Spleen (tissue), 11 donors: ENCODE measurements around the gene RGS1. TPM values are rescaled to one million over a fixed set of nuclear protein-coding genes. Genes with fewer than 3 reads are reported as not detected.

ENCODE experiments used
- DNase-seq: peaks from one replicate; pipeline ENCODE4 v3.0.0-alpha.2; 2020
- H3K27ac ChIP-seq, 8 donors: fragments of 200-600 bp; sonication (generic) in 7 of 8; 1 replicate in 4 of 8; 2 replicates in 4 of 8; pipeline versions ENCODE4 v1.5.0 to v1.8.0; 2016 to 2021; ENCODE audit warnings: inconsistent platforms in 4 of 8, mild to moderate bottlenecking in 4 of 8, moderate library complexity in 1 of 8
- H3K27me3 ChIP-seq, 7 donors: fragments of 200-600 bp; sonication (generic) in 6 of 7; replicated peaks in 1 of 7; 1 replicate in 4 of 7; 2 replicates in 3 of 7; pipeline versions ENCODE4 v1.5.0 to v1.8.0; 2016 to 2021; ENCODE audit warnings: inconsistent platforms in 3 of 7, mild to moderate bottlenecking in 1 of 7
- H3K36me3 ChIP-seq, 6 donors: fragments of 200-600 bp; sonication (generic) in 5 of 6; 1 replicate in 4 of 6; 2 replicates in 2 of 6; pipeline versions ENCODE4 v1.5.0 to v1.8.0; 2016 to 2021; ENCODE audit warnings: inconsistent platforms in 2 of 6
- H3K4me1 ChIP-seq, 6 donors: fragments of 200-600 bp; sonication (generic) in 5 of 6; 1 replicate in 3 of 6; 2 replicates in 3 of 6; pipeline versions ENCODE4 v1.5.0 to v1.8.0; 2016 to 2021; ENCODE audit warnings: inconsistent platforms in 3 of 6
- H3K4me3 ChIP-seq, 8 donors: fragments of 200-600 bp; sonication (generic) in 7 of 8; 1 replicate in 4 of 8; 2 replicates in 4 of 8; pipeline versions ENCODE4 v1.5.0 to v1.8.0; 2016 to 2021; ENCODE audit warnings: inconsistent platforms in 4 of 8, mild to moderate bottlenecking in 4 of 8, moderate library complexity in 2 of 8
- H3K9me3 ChIP-seq, 8 donors: fragments of 200-600 bp; sonication (generic) in 7 of 8; 1 replicate in 4 of 8; 2 replicates in 4 of 8; pipeline versions ENCODE4 v1.5.0 to v1.8.0; 2016 to 2021; ENCODE audit warnings: inconsistent platforms in 4 of 8
- CTCF ChIP-seq, 11 experiments: fragments of 200-600 bp in 7 of 11; fragments of 450-650 bp in 4 of 11; sonication (generic) in 4 of 11; IDR thresholded peaks in 8 of 11; conservative IDR thresholded peaks in 3 of 11; 1 replicate in 7 of 11; 2 replicates in 4 of 11; pipeline versions ENCODE4 v1.4.0 to v1.8.0; 2016 to 2021; ENCODE audit warnings: antibody characterized with exemption in 11 of 11, inconsistent platforms in 4 of 11, mild to moderate bottlenecking in 1 of 11
- POLR2A ChIP-seq, 3 donors: fragments of 450-650 bp; IDR thresholded peaks; one replicate each; pipeline ENCODE4 v1.5.1; 2017; ENCODE audit warnings: antibody characterized with exemption in 3 of 3, mild to moderate bottlenecking in 1 of 3
- POLR2AphosphoS5 ChIP-seq, 3 donors: sonication (generic); formaldehyde crosslinking; IDR thresholded peaks; one replicate each; pipeline ENCODE4 v1.5.1; 2017; ENCODE audit warnings: antibody characterized with exemption in 3 of 3
- WGBS, 5 donors: extraction: QIAGEN DNeasy Blood & Tissue Kit in 3 of 5; methylation state at CpG; one replicate each; pipeline versions ENCODE4 v1.1.5 to v1.1.7; 2013 to 2018; 5-methylcytosine and 5-hydroxymethylcytosine counted together
- intact Hi-C: fragments of 100-400 bp; cut with DNase I; formaldehyde crosslinking; loops from one replicate; pipeline ENCODE4 v1.15.0; 2023; ENCODE audit warnings: low total_unique reads
- polyA plus RNA-seq, 3 donors: library from polyadenylated mRNA; stranded (reverse); fragments of 200-250 nt; gene quantifications; one replicate each; pipeline ENCODE4 v1.2.1, GENCODE V29; 2013
- total RNA-seq, 7 donors: library from RNA; depleted of rRNA in 3 of 7; stranded (reverse); fragments of >200 nt in 3 of 7; fragmentation: NEBNext Ultra II Directional in 4 of 7; extraction: Animal tissue kit (Norgen Biotek cat#: 25700) in 4 of 7; gene quantifications; one replicate each; pipeline versions ENCODE4 v1.1.0 to v1.2.1, GENCODE V29; 2016 to 2021
- donor health status: healthy with polysubstance abuse.
- donor health status: DM: no; HTN: no; CAD: no; lungs with moderate emphysema.
- donor health status: DM: no; HTN: no; CAD: no.
- donor health status: Bipolar disorder and iron deficiency.
- donor health status: healthy.
- donor health status: DM: no; HTN: no; CAD: no.
- donor health status: DM: yes; HTN: yes; CAD: no.

The RGS1 gene
- total and polyA plus RNA-seq, 10 donors, result 15.9 to 261 (median 68.2) TPM

DNA sequence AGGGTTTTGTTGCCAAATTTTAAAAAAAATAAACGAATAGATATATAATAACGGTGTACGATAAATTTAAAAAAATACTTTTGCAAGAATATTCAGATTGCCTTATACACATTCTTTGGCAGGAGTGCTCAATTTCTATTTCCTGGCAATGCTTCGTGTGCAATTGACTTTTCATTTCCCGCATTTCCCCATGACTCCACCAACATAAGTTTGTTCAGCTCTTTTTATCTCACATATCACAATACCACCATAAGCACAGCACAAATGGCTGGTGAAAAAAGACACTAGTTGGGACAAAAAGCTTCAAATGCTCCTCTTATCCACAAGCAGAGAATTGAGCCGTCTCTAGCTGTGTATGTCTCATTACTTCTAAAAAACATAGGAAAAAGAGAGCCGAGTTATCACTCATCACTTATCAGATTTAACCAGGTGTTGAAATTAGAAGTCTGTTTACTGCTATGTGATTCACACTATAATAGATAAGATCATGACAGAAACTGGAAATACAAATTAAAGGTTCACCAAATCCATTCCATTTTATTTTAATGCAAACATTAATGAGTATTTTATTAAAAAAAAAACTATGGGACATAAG lies 28.9 kb upstream of the RGS1 start:
- TF ChIP-seq POLR2AphosphoS5 (IDR thresholded peaks at IDR 0.05) (no peak), POLR2A (IDR thresholded peaks at IDR 0.05) (no peak), CTCF (IDR thresholded peaks at IDR 0.05 in 8 of 11, conservative IDR thresholded peaks at IDR 0.05 in 3 of 11) (no peak)
- no peak for DNase-seq
- WGBS, 5 donors, result 62 to 68% (median 65%) methylated on average over 7 of the region's 7 CpGs
- intact Hi-C loops, result no loop called here
- no peaks in the 10 kb centered on the region for H3K36me3 ChIP-seq
- H3K4me1 ChIP-seq, result peaks cover 5 to 54% (median 20%) of the 10 kb centered on the region in 6 donors
- peak overlapping the region in 4 of 8 donors; percentile 2 to 69 (median 54) for H3K27ac ChIP-seq
- H3K4me3 ChIP-seq, result no peak overlapping the region
- H3K27me3 ChIP-seq, result no peaks in the 10 kb centered on the region
- no peaks in the 10 kb centered on the region for H3K9me3 ChIP-seq

DNA sequence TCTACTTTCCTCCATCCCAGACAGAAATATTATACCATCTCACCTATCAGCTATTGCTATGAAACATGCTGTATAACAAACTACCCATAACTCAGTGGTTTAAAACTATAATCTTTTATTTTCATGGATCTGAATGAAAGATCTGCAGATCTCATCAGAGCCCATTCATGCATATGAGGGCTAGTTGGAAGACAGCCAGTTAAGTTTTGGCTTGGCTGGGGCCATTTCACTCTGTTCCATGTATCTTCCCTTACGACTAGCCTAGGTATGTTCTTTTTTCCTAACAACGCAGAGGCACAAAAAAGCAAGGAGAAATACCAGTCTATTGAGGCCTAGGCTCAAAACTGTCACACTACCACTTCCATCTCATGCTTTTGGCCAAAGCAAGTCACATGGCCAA lies 28.1 kb upstream of the RGS1 start:
- no peaks in the 10 kb centered on the region for H3K9me3 ChIP-seq
- WGBS, 5 donors, result 94 to 98% (median 97%) methylated on average over 2 of the region's 2 CpGs
- H3K4me3 ChIP-seq, result no peak overlapping the region
- no peak for DNase-seq
- intact Hi-C loops, result no loop called here
- no peak overlapping the region for H3K27ac ChIP-seq
- no peak for TF ChIP-seq POLR2AphosphoS5 (IDR thresholded peaks at IDR 0.05)
- TF ChIP-seq POLR2A (IDR thresholded peaks at IDR 0.05), result no peak
- no peak for TF ChIP-seq CTCF (IDR thresholded peaks at IDR 0.05 in 8 of 11, conservative IDR thresholded peaks at IDR 0.05 in 3 of 11)
- H3K36me3 ChIP-seq, result no peaks in the 10 kb centered on the region
- no peaks in the 10 kb centered on the region for H3K27me3 ChIP-seq
- H3K4me1 ChIP-seq, result peaks cover 5 to 62% (median 20%) of the 10 kb centered on the region in 6 donors

GRCh38 chr1:192549937-192550336 lies 25.6 kb upstream of the RGS1 start:
- no peaks in the 10 kb centered on the region for H3K36me3 ChIP-seq
- TF ChIP-seq CTCF (IDR thresholded peaks at IDR 0.05 in 8 of 11, conservative IDR thresholded peaks at IDR 0.05 in 3 of 11) (no peak), POLR2A (IDR thresholded peaks at IDR 0.05) (no peak), POLR2AphosphoS5 (IDR thresholded peaks at IDR 0.05) (no peak)
- peak overlapping the region in 5 of 8 donors; percentile 9 to 71 (median 49) for H3K27ac ChIP-seq
- H3K9me3 ChIP-seq, result no peaks in the 10 kb centered on the region
- no peaks in the 10 kb centered on the region for H3K27me3 ChIP-seq
- no peak for DNase-seq
- WGBS, 5 donors, result 70 to 86% (median 75%) methylated on average over 3 of the region's 3 CpGs
- H3K4me1 ChIP-seq, result peaks cover 5 to 51% (median 21%) of the 10 kb centered on the region in 6 donors
- intact Hi-C loops, result no loop called here
- H3K4me3 ChIP-seq, result no peak overlapping the region

- intact Hi-C loops, result no loop called here
- TF ChIP-seq CTCF (IDR thresholded peaks at IDR 0.05 in 8 of 11, conservative IDR thresholded peaks at IDR 0.05 in 3 of 11), result no peak
- no peak for TF ChIP-seq POLR2A (IDR thresholded peaks at IDR 0.05)
- peak in 1 of 3 donors; percentile 27 for TF ChIP-seq POLR2AphosphoS5 (IDR thresholded peaks at IDR 0.05)
- peaks cover 0 to 40% (median 11%) of the 10 kb centered on the region in 6 donors for H3K4me1 ChIP-seq
- WGBS, 5 donors, result 41 to 56% (median 49%) methylated on average over 2 of the region's 2 CpGs
- no peaks in the 10 kb centered on the region for H3K36me3 ChIP-seq
- H3K9me3 ChIP-seq, result no peaks in the 10 kb centered on the region
- H3K4me3 ChIP-seq, result no peak overlapping the region
- DNase-seq, result no peak
- H3K27ac ChIP-seq, result peak overlapping the region in 7 of 8 donors; percentile 24 to 71 (median 49)
- no peaks in the 10 kb centered on the region for H3K27me3 ChIP-seq
Measured at GRCh38 chr1:192550922-192551534, 24.5 kb upstream of the RGS1 start.
